Measurements from ENCODE around the gene GUCY1A2. TPM values are rescaled to one million over a fixed set of nuclear protein-coding genes. Genes with fewer than 3 reads are reported as not detected.
"Not testable (repeated sequence)": the region's sequence is repeated elsewhere in the genome, so short reads cannot be mapped to it uniquely, and the experiment has no call there.

The GUCY1A2 gene
- total RNA-seq, 2 donors from 2014 or later, result 0.04 TPM; not detected in 1

- Mint-ChIP-seq H3K27ac (no peak overlapping the region), H3K9me3 (peaks cover 9 to 13% of the 10 kb centered on the region in 2 donors), H3K36me3 (no peaks in the 10 kb centered on the region)
- DNase-seq (ENCODE audit: low spot score in 2 of 2) (no peak), ATAC-seq (no peak)
Measured at GRCh38 chr11:106834567-106834966, 183.7 kb downstream of the GUCY1A2 start.

GRCh38 chr11:106828976-106829375 lies 189.3 kb downstream of the GUCY1A2 start:
- DNase-seq (ENCODE audit: low spot score in 2 of 2), result no peak

GRCh38 chr11:106828576-106828975 lies 189.7 kb downstream of the GUCY1A2 start:
- H3K9me3 Mint-ChIP-seq, result peaks cover 14 to 15% of the 10 kb centered on the region in 2 donors
- DNase-seq (ENCODE audit: low spot score in 2 of 2), result no peak
- no peaks in the 10 kb centered on the region for H3K36me3 Mint-ChIP-seq
- no peak overlapping the region for H3K27ac Mint-ChIP-seq
- ATAC-seq, result no peak

More at GRCh38 chr11:106828976-106829375, 189.3 kb downstream of the GUCY1A2 start:
- ATAC-seq, result no peak
- Mint-ChIP-seq H3K36me3 (no peaks in the 10 kb centered on the region), H3K9me3 (peaks cover 14 to 15% of the 10 kb centered on the region in 2 donors), H3K27ac (no peak overlapping the region)

GRCh38 chr11:106827687-106828086 lies 190.6 kb downstream of the GUCY1A2 start:
- Mint-ChIP-seq H3K9me3 (peaks cover 17 to 19% of the 10 kb centered on the region in 2 donors), H3K36me3 (no peaks in the 10 kb centered on the region), H3K27ac (no peak overlapping the region)
- no peak for DNase-seq (ENCODE audit: low spot score in 2 of 2)
- no peak for ATAC-seq

GRCh38 chr11:106826558-106826957 lies 191.7 kb downstream of the GUCY1A2 start:
- H3K36me3 Mint-ChIP-seq; ATAC-seq; H3K27ac Mint-ChIP-seq; DNase-seq (ENCODE audit: low spot score in 2 of 2): not testable (repeated sequence)
- peaks cover 17 to 24% of the 10 kb centered on the region in 2 donors for H3K9me3 Mint-ChIP-seq

GRCh38 chr11:106821826-106822225 lies 196.4 kb downstream of the GUCY1A2 start:
- ATAC-seq (no peak), DNase-seq (ENCODE audit: low spot score in 2 of 2) (no peak)
- Mint-ChIP-seq H3K9me3 (peaks cover 11 to 18% of the 10 kb centered on the region in 2 donors), H3K27ac (no peak overlapping the region), H3K36me3 (no peaks in the 10 kb centered on the region)

- no peak overlapping the region for H3K27ac Mint-ChIP-seq
- H3K36me3 Mint-ChIP-seq, result no peaks in the 10 kb centered on the region
- H3K9me3 Mint-ChIP-seq, result peaks cover 14 to 18% of the 10 kb centered on the region in 2 donors
- ATAC-seq, result no peak
- DNase-seq (ENCODE audit: low spot score in 2 of 2), result no peak
Measured at GRCh38 chr11:106821291-106821690, 197.0 kb downstream of the GUCY1A2 start.

- DNase-seq (ENCODE audit: low spot score in 2 of 2), result no peak
- Mint-ChIP-seq H3K9me3 (peaks cover 19 to 22% of the 10 kb centered on the region in 2 donors), H3K36me3 (no peaks in the 10 kb centered on the region), H3K27ac (no peak overlapping the region)
- ATAC-seq, result no peak
Measured at GRCh38 chr11:106818443-106818842, 199.8 kb downstream of the GUCY1A2 start.

- no peak for DNase-seq (ENCODE audit: low spot score in 2 of 2)
- Mint-ChIP-seq H3K27ac (no peak overlapping the region), H3K36me3 (no peaks in the 10 kb centered on the region), H3K9me3 (peaks cover 19 to 20% of the 10 kb centered on the region in 2 donors)
- ATAC-seq, result no peak
Measured at GRCh38 chr11:106815209-106815608, 203.1 kb downstream of the GUCY1A2 start.

GRCh38 chr11:106813806-106814205 lies 204.5 kb downstream of the GUCY1A2 start:
- ATAC-seq (no peak), DNase-seq (ENCODE audit: low spot score in 2 of 2) (no peak)
- Mint-ChIP-seq H3K27ac (no peak overlapping the region), H3K9me3 (peaks cover 19 to 20% of the 10 kb centered on the region in 2 donors), H3K36me3 (no peaks in the 10 kb centered on the region)

GRCh38 chr11:106794058-106794457 lies 224.2 kb downstream of the GUCY1A2 start:
- Mint-ChIP-seq H3K27ac (no peak overlapping the region), H3K9me3 (peaks cover 22 to 24% of the 10 kb centered on the region in 2 donors), H3K36me3 (peaks cover 0 to 20% of the 10 kb centered on the region in 2 donors)
- ATAC-seq, result no peak
- DNase-seq (ENCODE audit: low spot score in 2 of 2), result no peak

- no peak for ATAC-seq
- DNase-seq (ENCODE audit: low spot score in 2 of 2), result no peak
- no peak overlapping the region for H3K27ac Mint-ChIP-seq
- H3K36me3 Mint-ChIP-seq, result peaks cover 0 to 8% of the 10 kb centered on the region in 2 donors
- peaks cover 21 to 26% of the 10 kb centered on the region in 2 donors for H3K9me3 Mint-ChIP-seq
Measured at GRCh38 chr11:106789406-106789805, 228.9 kb downstream of the GUCY1A2 start.

GRCh38 chr11:106787454-106787853 lies 230.8 kb downstream of the GUCY1A2 start:
- ATAC-seq, result no peak
- no peak for DNase-seq (ENCODE audit: low spot score in 2 of 2)
- H3K36me3 Mint-ChIP-seq, result peaks cover 0 to 8% of the 10 kb centered on the region in 2 donors
- H3K27ac Mint-ChIP-seq, result no peak overlapping the region
- H3K9me3 Mint-ChIP-seq, result peaks cover 21 to 26% of the 10 kb centered on the region in 2 donors

- H3K27ac Mint-ChIP-seq, result no peak overlapping the region
- ATAC-seq, result no peak
- peaks cover 26 to 28% of the 10 kb centered on the region in 2 donors for H3K9me3 Mint-ChIP-seq
- peaks cover 0 to 8% of the 10 kb centered on the region in 2 donors for H3K36me3 Mint-ChIP-seq
- no peak for DNase-seq (ENCODE audit: low spot score in 2 of 2)
Measured at GRCh38 chr11:106785913-106786650, 232.2 kb downstream of the GUCY1A2 start.

- not testable (repeated sequence) for H3K27ac Mint-ChIP-seq; ATAC-seq; DNase-seq (ENCODE audit: low spot score in 2 of 2); H3K36me3 Mint-ChIP-seq
- peaks cover 13 to 29% of the 10 kb centered on the region in 2 donors for H3K9me3 Mint-ChIP-seq
Measured at GRCh38 chr11:106777302-106777701, 241.0 kb downstream of the GUCY1A2 start.

GRCh38 chr11:106770489-106771085 lies 247.7 kb downstream of the GUCY1A2 start:
- DNase-seq (ENCODE audit: low spot score in 2 of 2) (no peak), ATAC-seq (no peak)
- Mint-ChIP-seq H3K27ac (no peak overlapping the region), H3K9me3 (peaks cover 8 to 10% of the 10 kb centered on the region in 2 donors), H3K36me3 (no peaks in the 10 kb centered on the region)

- Mint-ChIP-seq H3K9me3 (peaks cover 0 to 5% of the 10 kb centered on the region in 2 donors), H3K27ac (no peak overlapping the region), H3K36me3 (no peaks in the 10 kb centered on the region)
- DNase-seq (ENCODE audit: low spot score in 2 of 2), result no peak
- ATAC-seq, result no peak
Measured at GRCh38 chr11:106765469-106766258, 252.6 kb downstream of the GUCY1A2 start.
